Keratinocyte (primary cell): Measurements from ENCODE around the gene RRP1B.

Experiments used
- EZH2 ChIP-seq: IDR thresholded peaks from one replicate; pipeline ENCODE4 v1.6.1; 2012; ENCODE audit warnings: inconsistent platforms, mild to moderate bottlenecking, low read length, moderate library complexity
- TF ChIP-seq, protein P1 (sequence below), 3 experiments: IDR thresholded peaks in 1 of 3; conservative IDR thresholded peaks in 1 of 3; optimal IDR thresholded peaks in 1 of 3; 2 replicates in 2 of 3; 3 replicates in 1 of 3; pipeline versions ENCODE3 to v1.5.1; 2011; ENCODE audit warnings: low read length in 3 of 3, mild to moderate bottlenecking in 3 of 3, moderate library complexity in 2 of 3, control low read depth in 1 of 3, inconsistent platforms in 1 of 3; ENCODE audit not compliant: insufficient read depth in 2 of 3; ENCODE audit errors: extremely low read depth in 1 of 3

DNA sequence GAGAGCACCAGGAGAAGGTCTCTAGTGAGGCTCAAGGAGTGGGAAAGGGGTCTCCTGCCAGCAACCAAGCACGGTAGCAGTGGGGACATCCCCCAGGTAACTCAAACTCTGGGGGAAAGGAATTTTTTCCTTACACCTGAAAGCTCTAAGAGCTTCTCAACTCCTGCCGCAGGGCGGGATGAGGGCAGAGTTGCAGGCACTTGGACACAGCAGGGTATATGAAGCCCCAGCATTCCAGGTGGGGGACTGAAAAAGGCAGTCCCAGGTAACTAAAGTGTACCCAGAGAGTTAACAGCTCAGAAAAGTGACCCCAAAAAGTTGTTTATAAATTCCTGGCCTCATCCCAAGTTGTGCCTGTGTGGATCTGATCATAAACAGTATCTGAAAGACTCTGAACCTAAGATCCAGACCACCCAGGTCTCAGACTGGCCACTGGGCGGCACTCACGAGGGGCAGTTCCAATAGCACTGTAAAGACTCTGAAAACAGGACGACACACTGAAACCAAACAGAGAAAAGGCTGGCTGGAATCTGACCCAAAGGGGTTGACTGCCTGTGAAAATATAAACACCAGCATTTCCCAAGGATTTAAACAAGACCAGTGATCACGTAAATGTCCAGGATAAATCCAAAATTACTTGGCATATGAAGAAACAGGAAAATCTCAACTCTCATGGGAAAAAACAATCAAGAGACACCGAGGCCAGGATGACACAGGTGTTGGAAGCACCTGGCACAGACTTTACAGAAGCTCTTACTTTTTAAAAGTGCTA, 47.6 kb upstream of the RRP1B start:
- TF ChIP-seq, protein P1, sequence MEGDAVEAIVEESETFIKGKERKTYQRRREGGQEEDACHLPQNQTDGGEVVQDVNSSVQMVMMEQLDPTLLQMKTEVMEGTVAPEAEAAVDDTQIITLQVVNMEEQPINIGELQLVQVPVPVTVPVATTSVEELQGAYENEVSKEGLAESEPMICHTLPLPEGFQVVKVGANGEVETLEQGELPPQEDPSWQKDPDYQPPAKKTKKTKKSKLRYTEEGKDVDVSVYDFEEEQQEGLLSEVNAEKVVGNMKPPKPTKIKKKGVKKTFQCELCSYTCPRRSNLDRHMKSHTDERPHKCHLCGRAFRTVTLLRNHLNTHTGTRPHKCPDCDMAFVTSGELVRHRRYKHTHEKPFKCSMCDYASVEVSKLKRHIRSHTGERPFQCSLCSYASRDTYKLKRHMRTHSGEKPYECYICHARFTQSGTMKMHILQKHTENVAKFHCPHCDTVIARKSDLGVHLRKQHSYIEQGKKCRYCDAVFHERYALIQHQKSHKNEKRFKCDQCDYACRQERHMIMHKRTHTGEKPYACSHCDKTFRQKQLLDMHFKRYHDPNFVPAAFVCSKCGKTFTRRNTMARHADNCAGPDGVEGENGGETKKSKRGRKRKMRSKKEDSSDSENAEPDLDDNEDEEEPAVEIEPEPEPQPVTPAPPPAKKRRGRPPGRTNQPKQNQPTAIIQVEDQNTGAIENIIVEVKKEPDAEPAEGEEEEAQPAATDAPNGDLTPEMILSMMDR (optimal IDR thresholded peaks at IDR 0.05 in 1 of 3, IDR thresholded peaks at IDR 0.05 in 1 of 3, conservative IDR thresholded peaks at IDR 0.05 in 1 of 3; ENCODE audit: extremely low read depth in 1 of 3, insufficient read depth in 2 of 3, low read length in 3 of 3): peak; percentile 22 to 52 (median 43)
- no peak for TF ChIP-seq EZH2
